PFSK-1 (cell line): ENCODE results near the gene ASIC1.

ENCODE experiments used
- POLR2AphosphoS5 ChIP-seq: IDR thresholded peaks from 2 replicates; pipeline ENCODE4 v1.6.1; 2012; ENCODE audit warnings: low read depth, mild to moderate bottlenecking, control low read depth, low read length, moderate library complexity
- REST ChIP-seq, 2 experiments: IDR thresholded peaks; 2 replicates each; pipeline versions ENCODE4 v1.6.1 to v1.8.0; 2011 to 2012; ENCODE audit warnings: low read depth in 2 of 2, low read length in 2 of 2, control low read depth in 1 of 2, inconsistent platforms in 1 of 2, mild to moderate bottlenecking in 1 of 2, moderate library complexity in 1 of 2; ENCODE audit not compliant: insufficient read depth in 1 of 2
- TAF1 ChIP-seq: IDR thresholded peaks from 2 replicates; pipeline ENCODE4 v1.6.1; 2012; ENCODE audit warnings: low read length, control low read depth, borderline replicate concordance; ENCODE audit not compliant: insufficient read depth

DNA sequence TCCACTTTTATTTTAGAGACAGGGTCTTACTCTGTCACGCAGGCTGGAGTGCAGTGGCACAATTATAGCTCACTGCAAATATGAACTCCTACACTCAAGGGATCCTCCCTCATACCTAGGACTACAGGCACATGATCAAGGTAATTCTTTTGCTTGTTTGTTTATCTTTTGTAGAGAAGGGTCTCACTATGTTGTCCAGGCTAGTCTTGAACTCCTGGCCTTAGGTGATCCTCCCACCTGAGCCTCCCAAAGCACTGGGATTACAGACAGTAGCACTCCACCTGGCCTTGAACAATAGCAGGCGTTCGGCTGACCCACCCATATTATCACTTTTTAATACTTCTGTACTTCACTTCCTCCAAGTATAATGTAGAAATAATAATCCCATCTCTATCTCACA is 30.7 kb upstream of the ASIC1 start:
- TF ChIP-seq POLR2AphosphoS5 (no peak), TAF1 (no peak), REST (IDR thresholded peaks at IDR 0.05; ENCODE audit: insufficient read depth in 1 of 2, low read depth in 2 of 2, low read length in 2 of 2) (no peak)
